HCT116 (cell line): Measurements from ENCODE around the gene AKAP8.

Experiments
- CEBPB ChIP-seq: IDR thresholded peaks from 2 replicates; pipeline ENCODE4 v1.6.1; 2012; ENCODE audit warnings: low read depth
- EZH2 ChIP-seq: fragments of 200-600 bp; sonication (generic); IDR thresholded peaks from 2 replicates; pipeline ENCODE4 v1.6.1; 2017; ENCODE audit warnings: antibody characterized with exemption, mixed run types
- POLR2A ChIP-seq: IDR thresholded peaks from 2 replicates; pipeline ENCODE4 v1.7.0; 2011; ENCODE audit warnings: borderline replicate concordance; ENCODE audit not compliant: insufficient read depth, insufficient read length; ENCODE audit errors: extremely low read depth
- POLR2AphosphoS5 ChIP-seq: IDR thresholded peaks from 2 replicates; pipeline ENCODE4 v1.6.1; 2011; ENCODE audit warnings: mild to moderate bottlenecking, low read depth, low read length, moderate library complexity
- SP1 ChIP-seq: IDR thresholded peaks from 2 replicates; pipeline ENCODE4 v1.6.1; 2012; ENCODE audit warnings: low read depth
- YY1 ChIP-seq: IDR thresholded peaks from 2 replicates; pipeline ENCODE4 v1.6.1; 2011; ENCODE audit warnings: low read length, low read depth, moderate library complexity, mild to moderate bottlenecking; ENCODE audit not compliant: insufficient replicate concordance; ENCODE audit errors: extremely low read depth
- ZFX ChIP-seq: fragments of 450-650 bp; IDR thresholded peaks from 2 replicates; pipeline ENCODE4 v1.6.1; 2017
- TF ChIP-seq, protein P1 (sequence below), 3 experiments: fragments of 200-600 bp in 1 of 3; sonication (generic) in 1 of 3; IDR thresholded peaks in 2 of 3; conservative IDR thresholded peaks in 1 of 3; 2 replicates each; pipeline ENCODE4 v1.5.1; 2012 to 2017; ENCODE audit warnings: low read depth in 2 of 3, low read length in 2 of 3, antibody characterized with exemption in 1 of 3, borderline replicate concordance in 1 of 3, control low read depth in 1 of 3, mild to moderate bottlenecking in 1 of 3, mixed read lengths in 1 of 3, mixed run types in 1 of 3, moderate library complexity in 1 of 3; ENCODE audit not compliant: insufficient read depth in 1 of 3
- TF ChIP-seq, protein P2 (sequence below): IDR thresholded peaks from 2 replicates; pipeline ENCODE4 v1.6.1; 2012

DNA sequence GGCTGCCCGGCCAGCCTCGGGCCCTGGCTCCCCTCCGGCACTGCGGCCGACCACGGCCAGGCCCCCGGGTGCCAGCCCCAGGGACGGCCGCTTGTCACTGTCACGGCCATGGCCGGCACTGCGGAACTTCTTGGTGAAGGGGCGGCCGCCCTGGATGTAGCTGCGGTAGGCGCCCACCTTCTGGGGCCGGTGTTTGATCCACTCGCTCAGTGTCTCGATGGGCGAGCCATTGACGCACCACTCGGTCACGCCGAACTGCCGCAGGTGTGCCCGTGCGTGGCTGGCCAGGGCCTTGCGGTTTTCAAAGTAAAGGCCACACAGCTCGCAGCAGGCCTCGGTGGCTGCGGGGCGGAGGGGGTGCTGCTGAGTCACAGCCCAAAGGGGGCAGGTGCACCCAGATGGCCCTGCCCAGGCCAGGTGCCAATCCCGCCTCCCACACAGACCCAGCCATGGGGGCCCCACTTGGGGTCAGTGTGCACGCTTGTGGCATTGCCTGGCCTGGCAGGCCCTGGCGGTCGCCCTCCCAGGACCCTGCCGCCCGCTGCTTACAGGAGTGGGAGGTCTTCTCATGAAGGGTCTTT is 45.2 kb upstream of the AKAP8 start:
- TF ChIP-seq CEBPB (no peak), YY1 (no peak), EZH2 (no peak), POLR2A (no peak), SP1 (no peak), POLR2AphosphoS5 (no peak), ZFX (no peak)
- TF ChIP-seq, protein P1, sequence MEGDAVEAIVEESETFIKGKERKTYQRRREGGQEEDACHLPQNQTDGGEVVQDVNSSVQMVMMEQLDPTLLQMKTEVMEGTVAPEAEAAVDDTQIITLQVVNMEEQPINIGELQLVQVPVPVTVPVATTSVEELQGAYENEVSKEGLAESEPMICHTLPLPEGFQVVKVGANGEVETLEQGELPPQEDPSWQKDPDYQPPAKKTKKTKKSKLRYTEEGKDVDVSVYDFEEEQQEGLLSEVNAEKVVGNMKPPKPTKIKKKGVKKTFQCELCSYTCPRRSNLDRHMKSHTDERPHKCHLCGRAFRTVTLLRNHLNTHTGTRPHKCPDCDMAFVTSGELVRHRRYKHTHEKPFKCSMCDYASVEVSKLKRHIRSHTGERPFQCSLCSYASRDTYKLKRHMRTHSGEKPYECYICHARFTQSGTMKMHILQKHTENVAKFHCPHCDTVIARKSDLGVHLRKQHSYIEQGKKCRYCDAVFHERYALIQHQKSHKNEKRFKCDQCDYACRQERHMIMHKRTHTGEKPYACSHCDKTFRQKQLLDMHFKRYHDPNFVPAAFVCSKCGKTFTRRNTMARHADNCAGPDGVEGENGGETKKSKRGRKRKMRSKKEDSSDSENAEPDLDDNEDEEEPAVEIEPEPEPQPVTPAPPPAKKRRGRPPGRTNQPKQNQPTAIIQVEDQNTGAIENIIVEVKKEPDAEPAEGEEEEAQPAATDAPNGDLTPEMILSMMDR (IDR thresholded peaks at IDR 0.05 in 2 of 3, conservative IDR thresholded peaks at IDR 0.05 in 1 of 3; ENCODE audit: borderline replicate concordance in 1 of 3, insufficient read depth in 1 of 3, low read depth in 2 of 3, low read length in 2 of 3) = no peak
- TF ChIP-seq, protein P2, sequence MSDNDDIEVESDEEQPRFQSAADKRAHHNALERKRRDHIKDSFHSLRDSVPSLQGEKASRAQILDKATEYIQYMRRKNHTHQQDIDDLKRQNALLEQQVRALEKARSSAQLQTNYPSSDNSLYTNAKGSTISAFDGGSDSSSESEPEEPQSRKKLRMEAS = no peak
